MM.1S (cell line): ENCODE data around the gene LBH.

Experiments
- EZH2 ChIP-seq: fragments of 300-600 bp; sonication (generic); optimal IDR thresholded peaks from 2 replicates; pipeline ENCODE3; 2017; ENCODE audit warnings: low read depth, mild to moderate bottlenecking, antibody characterized with exemption, low read length, mixed read lengths
- EZH2phosphoT487 ChIP-seq: fragments of 300-600 bp; sonication (generic); IDR thresholded peaks from 2 replicates; pipeline ENCODE4 v1.6.1; 2018; ENCODE audit warnings: antibody characterized with exemption, low read length
- TF ChIP-seq, protein P1 (sequence below): fragments of 300-600 bp; sonication (generic); IDR thresholded peaks from 2 replicates; pipeline ENCODE4 v1.5.1; 2016; ENCODE audit warnings: antibody characterized with exemption, low read length, mixed read lengths

DNA sequence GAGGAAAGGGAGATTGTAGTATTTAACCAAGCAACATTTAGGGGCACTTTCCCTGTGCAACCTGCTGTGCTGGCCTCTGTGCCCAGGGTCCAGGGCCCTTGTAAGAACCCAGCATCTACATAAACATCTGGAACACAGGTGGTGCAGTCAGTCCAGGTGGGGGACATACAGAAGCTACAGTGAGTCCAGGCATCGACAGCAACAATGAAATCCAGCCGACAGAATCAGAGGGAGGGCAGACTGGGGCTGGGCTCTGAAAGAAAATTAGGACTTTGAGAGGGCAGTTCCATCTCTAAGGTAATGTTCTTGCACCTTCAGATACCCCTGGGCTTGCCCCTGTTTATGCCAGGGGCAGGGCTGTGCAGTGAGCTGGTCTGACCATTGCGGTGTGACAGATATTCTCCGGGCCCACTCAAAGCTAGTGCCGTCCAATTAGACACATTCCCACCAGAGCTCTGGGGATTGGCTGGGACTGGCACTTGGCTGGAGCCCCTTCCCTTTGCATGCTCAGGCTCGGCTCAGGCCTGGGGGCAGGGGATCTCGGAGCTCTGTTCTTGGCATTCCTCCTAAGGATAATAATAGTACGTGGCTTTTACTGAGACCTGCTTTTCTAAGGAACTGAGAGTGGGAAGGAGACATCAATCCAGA lies 5.4 kb downstream of the LBH start:
- TF ChIP-seq EZH2, result no peak
- TF ChIP-seq, protein P1, sequence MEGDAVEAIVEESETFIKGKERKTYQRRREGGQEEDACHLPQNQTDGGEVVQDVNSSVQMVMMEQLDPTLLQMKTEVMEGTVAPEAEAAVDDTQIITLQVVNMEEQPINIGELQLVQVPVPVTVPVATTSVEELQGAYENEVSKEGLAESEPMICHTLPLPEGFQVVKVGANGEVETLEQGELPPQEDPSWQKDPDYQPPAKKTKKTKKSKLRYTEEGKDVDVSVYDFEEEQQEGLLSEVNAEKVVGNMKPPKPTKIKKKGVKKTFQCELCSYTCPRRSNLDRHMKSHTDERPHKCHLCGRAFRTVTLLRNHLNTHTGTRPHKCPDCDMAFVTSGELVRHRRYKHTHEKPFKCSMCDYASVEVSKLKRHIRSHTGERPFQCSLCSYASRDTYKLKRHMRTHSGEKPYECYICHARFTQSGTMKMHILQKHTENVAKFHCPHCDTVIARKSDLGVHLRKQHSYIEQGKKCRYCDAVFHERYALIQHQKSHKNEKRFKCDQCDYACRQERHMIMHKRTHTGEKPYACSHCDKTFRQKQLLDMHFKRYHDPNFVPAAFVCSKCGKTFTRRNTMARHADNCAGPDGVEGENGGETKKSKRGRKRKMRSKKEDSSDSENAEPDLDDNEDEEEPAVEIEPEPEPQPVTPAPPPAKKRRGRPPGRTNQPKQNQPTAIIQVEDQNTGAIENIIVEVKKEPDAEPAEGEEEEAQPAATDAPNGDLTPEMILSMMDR, result no peak
- no peak for TF ChIP-seq EZH2phosphoT487
